Inferior parietal cortex (tissue), 1 donor: Measurements from ENCODE around the gene TPM4.
"Not testable (repeated sequence)": the region's sequence is repeated elsewhere in the genome, so short reads cannot be mapped to it uniquely, and the experiment has no call there.

ENCODE experiments used
- DNase-seq: peaks from one replicate; pipeline ENCODE4 v3.0.0-alpha.2; 2016; ENCODE audit errors: extremely low spot score

Gene TPM4

GRCh38 chr19:16073988-16074387 is 2.3 kb upstream of the TPM4 start:
- DNase-seq, result no peak

GRCh38 chr19:16074488-16075365 is 1.6 kb upstream of the TPM4 start:
- DNase-seq, result no peak

GRCh38 chr19:16075430-16076153 is 703 bp upstream of the TPM4 start:
- DNase-seq, result no peak

DNA sequence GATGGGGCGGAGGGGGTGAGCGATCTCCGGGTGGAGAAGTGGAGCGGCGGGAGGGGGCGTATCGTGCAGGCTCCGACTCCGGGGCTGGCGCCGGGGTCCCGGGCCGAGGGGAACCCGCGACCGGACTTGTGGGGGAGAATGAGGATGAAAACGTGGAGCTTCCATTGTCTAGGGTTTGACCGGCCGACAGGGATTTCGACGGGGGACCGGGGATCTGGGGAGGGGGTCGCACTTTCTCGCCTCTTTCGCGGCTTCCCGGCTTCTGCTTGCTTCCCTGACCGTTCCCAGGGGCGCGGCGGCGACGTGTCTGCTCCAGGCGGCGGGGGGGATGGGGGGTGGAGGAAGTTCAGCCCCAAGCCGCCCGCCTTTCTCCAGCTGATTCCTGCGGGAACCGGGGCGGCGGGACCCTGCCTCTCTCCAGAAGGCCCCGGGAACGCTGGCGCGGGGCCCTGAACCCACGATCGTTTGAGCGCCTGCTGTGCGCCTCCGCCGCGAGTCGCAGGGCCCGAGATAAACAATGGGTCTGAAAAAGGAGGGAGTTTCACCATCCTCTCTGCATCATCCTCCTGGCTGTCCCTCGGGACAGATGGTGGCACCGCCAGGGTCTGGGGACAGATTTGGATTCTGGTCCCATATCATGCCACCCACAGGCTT is 790 bp downstream of the TPM4 start:
- peak; percentile 55 for DNase-seq

DNA sequence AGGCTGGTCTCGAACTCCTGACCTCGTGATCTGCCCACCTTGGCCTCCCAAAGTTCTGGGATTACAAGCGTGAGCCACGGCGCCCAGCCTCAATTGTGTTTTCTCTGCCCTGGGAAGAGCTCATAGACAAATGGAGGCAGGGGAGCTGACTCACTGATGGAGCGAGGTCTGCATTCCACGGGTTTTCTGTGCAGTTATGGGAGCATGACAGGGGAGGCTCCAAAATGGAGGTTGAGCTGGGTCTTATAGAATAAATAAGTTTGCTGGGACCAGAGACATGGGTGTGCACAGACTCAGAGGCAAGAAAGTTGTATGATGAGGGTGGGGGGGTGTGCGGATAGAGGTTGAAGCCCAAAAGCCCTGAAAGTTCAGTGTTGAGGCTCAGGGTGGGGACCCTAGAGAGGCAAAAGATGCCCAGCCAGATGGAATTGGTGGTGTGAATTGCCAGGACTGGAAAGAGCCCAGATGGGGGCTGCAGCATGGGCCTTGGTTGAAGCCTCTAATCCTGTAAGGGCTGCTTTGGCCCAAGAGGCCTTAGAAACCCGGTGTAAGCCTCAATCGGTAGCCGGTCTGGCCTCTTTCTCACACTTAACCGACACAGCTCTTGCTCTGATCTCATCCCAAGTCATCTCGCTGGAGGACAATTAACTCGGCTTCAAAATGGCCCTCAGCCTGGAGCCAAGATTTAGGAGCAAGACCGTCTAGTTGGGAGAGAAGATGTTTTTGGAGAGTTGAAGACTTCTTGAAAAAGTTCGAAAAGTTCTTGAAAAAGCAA is 1.9 kb downstream of the TPM4 start:
- DNase-seq, result no peak

GRCh38 chr19:16078759-16079707 is 2.7 kb downstream of the TPM4 start:
- peak; percentile 73 for DNase-seq

DNA sequence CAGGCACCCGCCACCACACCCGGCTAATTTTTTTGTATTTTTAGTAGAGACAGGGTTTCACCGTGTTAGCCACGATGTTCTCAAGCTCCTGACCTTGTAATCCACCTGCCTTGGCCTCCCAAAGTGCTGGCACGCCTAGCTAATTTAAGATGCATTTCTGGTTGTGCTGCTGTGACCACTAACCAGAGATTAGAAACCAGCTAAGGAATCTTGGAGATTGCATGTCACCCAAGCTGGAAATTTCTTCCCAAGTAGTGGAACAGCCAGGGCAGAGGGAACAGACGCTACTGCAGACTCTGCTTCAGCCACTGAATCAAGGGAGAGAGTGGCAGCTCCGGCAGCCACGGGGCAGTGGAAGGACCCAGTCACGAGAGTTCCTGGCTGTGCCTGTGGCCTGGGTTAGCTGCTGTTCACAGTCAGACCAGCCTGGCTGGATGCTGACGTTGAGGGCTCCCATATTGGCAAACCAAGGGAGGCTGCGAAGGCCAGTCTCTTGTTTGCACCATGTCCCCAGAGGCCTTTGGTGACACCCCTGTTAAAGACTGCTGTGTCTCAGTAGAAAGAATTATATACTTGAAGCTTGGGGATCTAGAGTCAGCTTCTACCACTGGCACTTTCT is 7.9 kb downstream of the TPM4 start:
- DNase-seq, result no peak

GRCh38 chr19:16085115-16085514 is 8.8 kb downstream of the TPM4 start:
- no peak for DNase-seq

DNA sequence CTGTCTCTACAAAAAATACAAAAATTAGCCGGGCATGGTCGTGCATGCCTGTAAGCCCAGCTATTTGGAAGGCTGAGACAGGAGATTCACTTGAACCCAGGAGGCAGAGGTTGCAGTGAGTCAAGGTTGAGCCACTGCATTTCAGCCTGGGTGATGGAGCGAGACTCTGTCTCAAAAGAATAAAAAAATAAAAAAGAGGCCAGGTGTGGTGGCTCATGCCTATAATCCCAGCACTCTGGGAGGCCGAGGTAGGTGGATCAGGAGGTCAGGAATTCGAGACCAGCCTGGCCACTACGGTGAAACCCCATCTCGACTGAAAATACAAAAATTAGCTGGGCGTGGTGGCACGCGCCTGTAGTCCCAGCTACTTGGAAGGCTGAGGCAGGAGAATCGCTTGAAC is 11.1 kb downstream of the TPM4 start:
- not testable (repeated sequence) for DNase-seq

DNA sequence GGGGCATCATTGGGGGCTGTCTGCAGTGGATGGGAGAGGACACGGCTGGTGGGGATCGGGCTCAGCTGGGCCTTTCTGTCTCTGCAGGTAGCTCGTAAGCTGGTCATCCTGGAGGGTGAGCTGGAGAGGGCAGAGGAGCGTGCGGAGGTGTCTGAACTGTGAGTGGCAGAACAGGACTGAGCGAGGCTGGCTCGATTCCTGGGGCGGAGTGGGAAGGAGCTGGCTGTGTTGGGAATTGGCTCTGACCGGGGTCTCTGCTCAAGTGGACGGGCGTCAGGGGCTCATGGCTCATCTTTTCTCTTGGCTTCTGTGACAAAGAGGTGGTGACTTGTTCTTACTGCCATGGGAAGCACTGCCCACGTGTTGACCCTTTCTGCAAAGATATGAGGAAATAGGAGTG is 11.6 kb downstream of the TPM4 start:
- no peak for DNase-seq

DNA sequence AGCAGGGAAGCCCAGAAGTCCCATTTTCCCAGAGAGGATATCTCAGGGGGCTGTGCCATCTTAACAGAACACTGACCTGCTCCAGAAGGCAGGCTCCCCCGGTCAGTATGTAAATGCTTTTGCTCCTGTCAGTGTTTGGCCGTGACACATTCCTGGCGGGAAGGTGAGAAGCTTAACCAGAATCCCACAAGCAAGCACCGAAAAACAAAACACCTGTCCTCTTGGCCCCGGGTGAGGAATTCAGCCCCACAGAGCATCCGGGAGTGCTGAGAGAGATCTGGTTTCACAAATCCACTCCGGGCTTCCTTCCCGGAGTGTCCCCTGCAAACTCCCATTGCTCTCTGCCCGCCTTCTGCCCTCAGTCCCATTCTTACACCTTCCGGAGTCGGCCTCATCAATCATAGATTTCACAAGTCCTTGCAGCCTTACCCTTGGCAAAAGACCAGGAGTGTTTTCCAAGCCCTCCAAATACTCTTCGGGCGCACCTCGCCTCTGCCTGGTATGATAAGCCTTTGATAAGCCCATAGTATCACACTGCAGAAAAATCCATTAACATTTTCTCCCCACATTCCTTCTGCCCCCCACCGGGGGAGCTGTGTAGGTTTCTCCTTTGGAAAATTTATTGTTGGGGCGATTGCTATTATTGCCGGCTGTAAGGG is 12.2 kb downstream of the TPM4 start:
- no peak for DNase-seq

DNA sequence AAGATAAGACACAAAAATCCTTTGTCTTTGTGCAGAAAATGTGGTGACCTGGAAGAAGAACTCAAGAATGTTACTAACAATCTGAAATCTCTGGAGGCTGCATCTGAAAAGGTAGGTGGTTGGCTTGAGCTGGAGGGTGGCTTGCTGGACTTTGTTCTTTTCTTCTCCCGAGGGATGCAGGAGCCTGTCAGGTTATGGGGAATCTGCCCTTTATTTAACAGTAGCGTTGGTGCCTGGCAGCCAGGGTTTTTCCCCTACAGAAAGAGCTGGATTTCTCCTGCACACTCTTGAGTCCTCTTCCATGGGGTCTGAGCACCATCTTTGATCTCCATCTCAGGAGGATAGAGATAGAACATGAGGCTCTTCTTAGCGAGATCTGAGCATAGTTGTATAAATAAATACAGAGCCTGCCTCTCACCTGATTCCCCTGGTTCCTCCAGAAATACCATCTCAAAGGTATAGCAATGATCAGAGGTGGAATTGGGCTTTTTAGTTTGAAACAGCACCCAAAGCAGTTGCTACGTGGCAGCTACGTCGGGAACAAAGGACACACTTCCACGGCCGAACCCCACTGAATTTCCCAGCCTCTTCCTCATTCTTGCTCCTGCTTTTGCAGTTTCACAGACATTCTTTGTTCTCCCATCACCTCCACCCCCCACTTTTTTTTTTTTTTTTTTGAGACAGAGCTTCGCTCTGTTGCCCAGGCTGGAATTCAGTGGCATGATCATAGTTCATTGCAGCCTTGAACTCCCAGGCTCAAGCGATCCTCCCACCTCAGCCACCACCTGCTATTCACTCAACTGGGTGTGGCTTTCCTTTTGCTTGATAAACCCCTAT is 12.9 kb downstream of the TPM4 start:
- no peak for DNase-seq

GRCh38 chr19:16091546-16092475 is 15.5 kb downstream of the TPM4 start:
- DNase-seq, result no peak

- no peak for DNase-seq
Measured at GRCh38 chr19:16094360-16095070, 18.2 kb downstream of the TPM4 start.

- DNase-seq, result no peak
Measured at GRCh38 chr19:16095071-16095571, 18.8 kb downstream of the TPM4 start.

DNA sequence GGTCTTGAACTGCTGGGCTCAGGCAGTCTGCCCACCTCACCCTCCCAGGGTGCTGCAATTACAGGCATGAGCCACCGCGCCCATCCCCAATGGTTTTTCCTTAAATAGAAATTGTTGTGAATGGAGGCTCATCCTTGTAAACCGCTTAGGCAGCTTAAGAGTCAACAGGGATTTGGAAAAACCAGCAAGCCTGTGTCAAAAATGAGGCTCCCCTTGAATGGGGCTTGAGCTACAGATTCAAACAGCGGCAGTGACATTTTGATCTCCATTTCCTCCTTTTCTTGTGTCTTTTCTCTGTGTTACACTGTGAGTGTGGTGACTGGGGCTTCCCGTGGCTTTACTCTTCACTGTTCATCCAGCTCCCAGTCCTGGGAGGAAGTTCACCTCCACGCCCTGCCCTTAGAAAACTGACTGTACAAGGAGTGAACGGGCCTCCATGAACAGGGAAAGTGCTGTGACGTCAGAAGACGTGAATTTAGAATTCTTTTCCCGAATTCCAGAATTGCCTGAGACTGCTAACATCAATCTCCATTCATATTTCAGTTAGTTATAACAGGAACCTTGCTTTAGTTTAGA is 20.1 kb downstream of the TPM4 start:
- DNase-seq, result no peak

GRCh38 chr19:16098416-16098768 is 22.1 kb downstream of the TPM4 start:
- DNase-seq, result no peak
